Hepatocyte (in vitro differentiated cells): Measurements from ENCODE around the gene PTPRM.

ENCODE experiments used
- EZH2 ChIP-seq: fragments of 200-600 bp; sonication (generic); IDR thresholded peaks from 2 replicates; pipeline ENCODE4 v1.6.1; 2016; ENCODE audit warnings: antibody characterized with exemption, mild to moderate bottlenecking, borderline replicate concordance
- EZH2phosphoT487 ChIP-seq: fragments of 200-600 bp; sonication (generic); IDR thresholded peaks from one replicate; pipeline ENCODE4 v1.6.1; 2018; ENCODE audit warnings: antibody characterized with exemption, mild to moderate bottlenecking, low read depth, moderate library complexity; ENCODE audit not compliant: unreplicated experiment, severe bottlenecking
- TF ChIP-seq, protein P1 (sequence below): fragments of 200-600 bp; sonication (generic); IDR thresholded peaks from 2 replicates; pipeline ENCODE4 v1.5.1; 2016; ENCODE audit warnings: antibody characterized with exemption, mild to moderate bottlenecking; ENCODE audit not compliant: poor library complexity

DNA sequence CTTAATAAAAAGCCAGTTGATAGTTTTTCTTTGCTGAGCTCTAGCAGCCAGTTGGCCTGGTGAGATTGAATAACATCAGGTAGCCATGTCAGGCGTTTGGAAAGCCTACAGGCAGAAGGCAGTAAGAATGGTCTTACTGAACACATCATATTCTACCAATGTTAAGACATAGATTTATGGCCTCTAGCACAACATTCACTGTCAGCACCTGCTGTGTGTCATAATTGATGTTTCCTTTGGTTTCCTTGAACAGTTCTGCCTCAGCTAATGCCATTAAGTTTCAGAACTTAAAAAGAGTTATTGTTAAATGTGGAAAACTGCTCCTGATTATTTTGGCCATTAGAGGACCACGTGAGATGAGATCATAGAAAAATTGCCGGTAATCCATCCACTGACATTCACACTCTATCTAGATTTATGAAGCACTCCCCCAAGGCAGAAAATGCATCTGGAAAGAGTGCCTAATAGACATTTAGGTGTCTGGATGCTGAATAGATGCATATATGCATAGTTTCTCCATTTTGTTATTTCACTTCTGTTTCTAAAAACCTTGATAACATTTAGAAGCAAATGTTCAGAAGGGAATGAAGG, 434.7 kb downstream of the PTPRM start:
- TF ChIP-seq, protein P1, sequence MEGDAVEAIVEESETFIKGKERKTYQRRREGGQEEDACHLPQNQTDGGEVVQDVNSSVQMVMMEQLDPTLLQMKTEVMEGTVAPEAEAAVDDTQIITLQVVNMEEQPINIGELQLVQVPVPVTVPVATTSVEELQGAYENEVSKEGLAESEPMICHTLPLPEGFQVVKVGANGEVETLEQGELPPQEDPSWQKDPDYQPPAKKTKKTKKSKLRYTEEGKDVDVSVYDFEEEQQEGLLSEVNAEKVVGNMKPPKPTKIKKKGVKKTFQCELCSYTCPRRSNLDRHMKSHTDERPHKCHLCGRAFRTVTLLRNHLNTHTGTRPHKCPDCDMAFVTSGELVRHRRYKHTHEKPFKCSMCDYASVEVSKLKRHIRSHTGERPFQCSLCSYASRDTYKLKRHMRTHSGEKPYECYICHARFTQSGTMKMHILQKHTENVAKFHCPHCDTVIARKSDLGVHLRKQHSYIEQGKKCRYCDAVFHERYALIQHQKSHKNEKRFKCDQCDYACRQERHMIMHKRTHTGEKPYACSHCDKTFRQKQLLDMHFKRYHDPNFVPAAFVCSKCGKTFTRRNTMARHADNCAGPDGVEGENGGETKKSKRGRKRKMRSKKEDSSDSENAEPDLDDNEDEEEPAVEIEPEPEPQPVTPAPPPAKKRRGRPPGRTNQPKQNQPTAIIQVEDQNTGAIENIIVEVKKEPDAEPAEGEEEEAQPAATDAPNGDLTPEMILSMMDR: no peak
- TF ChIP-seq EZH2phosphoT487: no peak
- TF ChIP-seq EZH2: no peak
